ENCODE measurements around the gene SLC35F1. TPM values are rescaled to one million over a fixed set of nuclear protein-coding genes. Genes with fewer than 3 reads are reported as not detected.
"Not testable (repeated sequence)": the region's sequence is repeated elsewhere in the genome, so short reads cannot be mapped to it uniquely, and the experiment has no call there.

SLC35F1 gene
- 5.8 TPM for total RNA-seq
- long read RNA-seq, partial matches to known transcripts = 4 of 4 reads
- long read RNA-seq, other reads (novel, unspliced or antisense) = 0 of 4 reads

DNA sequence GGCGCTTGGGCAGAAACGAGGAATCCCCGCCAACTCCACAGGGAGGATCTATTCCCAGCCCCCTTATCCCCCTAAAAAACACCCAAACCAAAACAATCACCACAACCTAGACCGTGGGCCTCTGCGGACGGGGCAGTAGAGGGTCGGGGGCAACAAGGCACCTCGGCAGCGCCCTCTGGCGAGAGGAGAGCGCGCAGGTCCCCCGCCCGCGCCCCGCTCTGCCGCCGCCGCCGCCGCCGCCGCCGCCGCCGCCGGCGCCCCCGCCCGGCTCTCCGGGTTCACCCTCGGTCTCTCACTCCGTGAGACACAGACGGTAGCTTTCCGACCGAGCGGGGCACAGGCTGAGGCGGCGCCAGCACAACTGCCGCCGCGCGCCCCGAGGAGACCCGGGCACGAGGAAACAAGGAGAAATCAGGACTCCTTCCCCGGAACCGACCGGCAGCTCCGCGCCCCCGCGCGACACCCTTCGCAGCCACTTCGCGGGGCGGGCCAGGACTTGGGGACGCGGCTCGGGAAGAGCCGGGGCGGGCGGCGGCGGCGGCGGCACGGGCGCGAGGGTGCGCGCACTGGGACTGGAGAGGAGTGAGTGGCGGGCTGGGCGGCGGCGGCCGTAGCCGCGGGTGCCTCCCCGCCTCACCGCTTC is at the start of gene SLC35F1:
Gene SLC35F1 (plus strand): TSS at position 307 of the 643 bp plus-strand sequence.
- intact Hi-C loops (cut with DNase I) = no loop called here
- peak; percentile 39 for ATAC-seq

DNA sequence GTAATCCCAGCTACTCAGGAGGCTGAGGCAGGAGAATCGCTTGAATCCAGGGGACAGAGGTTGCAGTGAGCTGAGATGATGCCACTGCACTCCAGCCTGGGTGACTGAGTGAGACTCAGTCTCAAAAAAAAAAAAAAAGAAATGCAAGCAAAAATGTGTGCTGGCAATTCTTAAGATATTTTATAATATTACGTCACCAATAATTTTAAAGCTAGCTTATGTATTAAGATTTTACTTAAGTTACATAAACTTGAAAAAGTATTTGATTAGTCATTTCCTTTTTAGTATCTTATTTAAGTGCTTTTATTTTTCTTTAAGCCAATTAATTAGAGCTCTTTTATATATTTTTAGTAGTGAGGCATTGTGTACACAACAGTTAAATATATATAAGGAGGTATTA is 48.5 kb upstream of the SLC35F1 start:
- ATAC-seq; DNase-seq (ENCODE audit: missing footprints); intact Hi-C loops (cut with DNase I): not testable (repeated sequence)

More for the DNA sequence above, at the start of gene SLC35F1:
- DNase-seq (ENCODE audit: missing footprints) = no peak

DNA sequence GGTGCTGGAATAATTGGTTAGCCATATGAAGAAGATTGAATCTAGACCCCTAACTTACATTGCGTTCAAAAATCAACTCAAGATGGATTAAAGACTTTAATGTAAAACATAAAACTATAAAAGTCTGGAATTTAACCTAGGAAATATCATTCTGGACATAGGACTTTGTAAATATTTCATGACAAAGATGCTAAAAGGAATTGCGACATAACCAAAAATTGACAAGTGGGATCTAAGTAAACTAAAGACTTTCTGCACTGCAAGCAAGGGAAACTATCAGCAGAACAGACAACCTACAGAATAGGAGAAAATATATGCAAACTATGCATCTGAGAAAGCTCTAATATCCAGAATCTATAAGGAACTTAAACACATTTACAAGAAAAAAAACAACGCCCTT is 45.5 kb upstream of the SLC35F1 start:
- intact Hi-C loops (cut with DNase I) = no loop called here
- ATAC-seq = no peak
- DNase-seq (ENCODE audit: missing footprints) = no peak

DNA sequence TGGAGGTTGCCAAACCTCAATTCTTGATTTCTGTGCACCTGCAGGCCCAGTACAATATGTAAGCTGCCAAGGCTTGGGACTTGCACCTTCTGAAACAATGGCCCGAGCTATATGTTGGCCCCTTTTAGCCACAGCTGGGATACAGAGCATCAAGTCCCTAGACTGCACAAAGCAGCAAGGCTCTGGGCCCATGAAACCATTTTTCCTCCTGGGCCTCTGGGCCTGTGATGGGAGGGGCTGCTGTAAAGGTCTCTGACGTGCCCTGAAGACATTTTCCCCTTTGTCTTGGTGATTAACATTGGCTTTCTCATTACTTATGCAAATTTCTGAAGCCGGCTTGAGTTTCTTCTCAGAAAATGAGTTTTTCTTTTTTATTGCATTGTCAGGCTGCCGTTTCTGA is 40.5 kb upstream of the SLC35F1 start:
- intact Hi-C loops (cut with DNase I) = no loop called here
- ATAC-seq (no peak), DNase-seq (ENCODE audit: missing footprints) (no peak)

DNA sequence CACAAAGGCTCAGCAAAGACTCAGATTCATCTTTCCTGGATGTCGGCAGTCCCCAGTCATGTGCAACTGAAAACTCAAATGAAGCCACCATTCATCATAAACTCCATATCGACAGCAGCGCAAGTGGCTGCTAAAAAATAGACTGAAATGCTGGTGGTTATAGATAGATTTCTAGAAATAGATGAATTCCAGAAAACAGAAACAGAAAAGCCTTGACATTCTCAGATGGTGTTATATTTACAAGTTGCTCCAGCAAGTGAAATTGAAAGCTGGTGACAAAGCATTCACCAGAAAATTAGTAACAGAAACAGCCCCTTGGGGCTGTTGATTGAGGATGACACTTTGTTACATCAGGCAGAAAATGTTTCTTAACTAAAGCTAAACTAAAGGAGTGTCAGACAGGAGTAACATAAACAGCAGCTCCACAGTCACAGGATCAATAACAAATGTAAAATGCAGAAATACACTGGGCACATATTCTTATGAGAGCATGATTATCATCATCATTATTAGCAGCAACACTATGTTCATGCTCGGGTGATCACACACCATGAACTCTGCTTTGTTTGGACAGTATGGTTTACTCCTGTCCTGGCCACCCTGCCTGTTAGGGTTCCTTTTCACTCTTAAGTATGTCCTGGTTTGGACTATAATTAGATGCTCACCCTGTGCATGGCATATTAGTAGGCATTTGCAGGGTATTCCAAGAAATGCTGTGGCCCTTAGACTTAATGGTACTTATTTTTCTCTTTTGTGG is 36.4 kb upstream of the SLC35F1 start:
- no peak for DNase-seq (ENCODE audit: missing footprints)
- intact Hi-C loops (cut with DNase I) = no loop called here
- ATAC-seq = no peak

DNA sequence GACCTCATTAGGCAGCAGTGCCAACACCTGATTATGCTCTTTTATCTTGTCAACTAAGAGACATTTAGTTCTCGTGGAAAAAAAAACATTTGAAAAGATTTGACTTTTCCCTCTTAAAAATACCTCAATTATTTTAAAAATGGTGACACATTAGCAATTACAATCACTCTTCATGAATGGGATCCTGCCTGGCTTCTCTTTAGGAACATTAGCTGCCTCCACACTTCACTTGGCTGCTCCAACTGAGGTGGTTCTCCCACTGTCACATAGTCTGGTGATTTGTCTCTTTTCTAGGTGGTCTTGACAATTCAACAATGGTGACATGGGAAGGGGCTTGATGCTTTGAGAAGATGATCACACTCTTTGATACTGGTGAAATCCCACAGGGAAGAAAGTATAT is 26.2 kb upstream of the SLC35F1 start:
- intact Hi-C loops (cut with DNase I) = no loop called here
- no peak for ATAC-seq
- no peak for DNase-seq (ENCODE audit: missing footprints)

DNA sequence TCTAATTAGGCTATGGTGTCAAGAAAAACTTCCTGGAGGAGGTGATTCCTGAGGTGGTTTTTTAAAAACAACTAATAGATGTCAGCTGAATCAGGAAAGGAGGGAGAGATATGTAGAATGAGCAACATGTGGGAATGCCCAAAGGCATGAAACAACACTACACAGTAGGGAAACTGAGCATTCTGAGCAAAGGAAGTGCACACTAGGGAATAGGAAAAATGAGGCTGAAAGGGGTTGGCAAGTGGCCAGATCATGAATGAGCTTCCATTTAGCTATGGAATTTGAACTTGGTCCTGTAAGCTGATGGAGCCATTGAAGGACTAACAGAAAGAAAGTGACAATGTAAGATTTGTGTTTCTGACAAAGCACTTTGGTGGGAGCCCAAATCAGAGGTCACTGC is 16.9 kb upstream of the SLC35F1 start:
- no peak for DNase-seq (ENCODE audit: missing footprints)
- intact Hi-C loops (cut with DNase I) = no loop called here
- no peak for ATAC-seq

DNA sequence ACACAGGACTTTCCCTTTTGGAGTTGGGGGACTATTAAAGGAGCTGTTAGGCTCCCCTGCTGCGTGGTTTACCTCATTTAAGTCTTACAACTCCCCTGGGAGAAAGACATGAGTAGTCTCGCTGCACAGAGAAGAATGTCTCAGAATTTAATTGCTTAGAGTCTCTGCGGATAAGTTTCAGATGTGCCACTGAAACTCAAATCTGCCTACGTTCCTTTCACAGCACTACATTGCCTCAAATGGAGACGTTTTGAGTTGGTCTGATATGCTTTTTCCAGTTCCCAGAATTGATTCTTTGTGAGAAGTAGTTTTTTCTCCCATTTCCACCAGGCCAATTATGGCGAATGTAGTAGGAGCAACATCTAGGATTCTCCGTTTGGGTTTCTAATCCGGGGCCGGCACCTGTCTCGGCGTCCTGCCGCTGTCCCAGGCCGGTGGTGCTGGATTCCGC is 532 bp upstream of the SLC35F1 start:
- intact Hi-C loops (cut with DNase I) = no loop called here
- DNase-seq (ENCODE audit: missing footprints) (no peak), ATAC-seq (peak; percentile 46)

DNA sequence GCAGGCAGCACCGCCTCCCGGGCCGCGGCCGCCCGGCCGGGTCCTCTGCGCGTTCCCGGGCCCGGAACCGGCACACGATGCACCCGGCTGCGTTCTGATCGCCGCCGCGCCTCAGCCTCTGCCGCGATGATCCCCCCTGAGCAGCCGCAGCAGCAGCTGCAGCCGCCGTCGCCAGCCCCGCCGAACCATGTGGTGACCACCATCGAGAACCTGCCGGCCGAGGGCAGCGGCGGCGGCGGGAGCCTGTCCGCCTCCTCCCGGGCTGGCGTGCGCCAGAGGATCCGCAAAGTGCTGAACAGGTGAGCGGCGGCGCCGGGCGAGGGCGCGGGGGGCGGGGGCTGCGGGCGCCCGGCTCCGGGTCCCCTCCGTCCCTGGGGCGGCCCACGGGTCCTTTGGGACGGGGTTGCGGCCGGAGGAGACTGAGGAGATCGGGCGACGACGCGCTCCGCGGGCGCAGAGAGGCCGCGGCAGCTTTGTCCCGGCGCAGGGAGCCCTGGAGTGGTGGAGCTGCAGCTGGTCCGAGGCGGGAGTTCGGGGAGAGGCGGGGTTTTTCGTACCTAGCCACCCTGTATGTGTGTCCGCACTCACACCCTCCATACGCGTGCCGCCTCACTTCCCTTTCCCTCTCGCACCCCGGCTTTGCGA is 659 bp downstream of the SLC35F1 start:
- no peak for ATAC-seq

DNA sequence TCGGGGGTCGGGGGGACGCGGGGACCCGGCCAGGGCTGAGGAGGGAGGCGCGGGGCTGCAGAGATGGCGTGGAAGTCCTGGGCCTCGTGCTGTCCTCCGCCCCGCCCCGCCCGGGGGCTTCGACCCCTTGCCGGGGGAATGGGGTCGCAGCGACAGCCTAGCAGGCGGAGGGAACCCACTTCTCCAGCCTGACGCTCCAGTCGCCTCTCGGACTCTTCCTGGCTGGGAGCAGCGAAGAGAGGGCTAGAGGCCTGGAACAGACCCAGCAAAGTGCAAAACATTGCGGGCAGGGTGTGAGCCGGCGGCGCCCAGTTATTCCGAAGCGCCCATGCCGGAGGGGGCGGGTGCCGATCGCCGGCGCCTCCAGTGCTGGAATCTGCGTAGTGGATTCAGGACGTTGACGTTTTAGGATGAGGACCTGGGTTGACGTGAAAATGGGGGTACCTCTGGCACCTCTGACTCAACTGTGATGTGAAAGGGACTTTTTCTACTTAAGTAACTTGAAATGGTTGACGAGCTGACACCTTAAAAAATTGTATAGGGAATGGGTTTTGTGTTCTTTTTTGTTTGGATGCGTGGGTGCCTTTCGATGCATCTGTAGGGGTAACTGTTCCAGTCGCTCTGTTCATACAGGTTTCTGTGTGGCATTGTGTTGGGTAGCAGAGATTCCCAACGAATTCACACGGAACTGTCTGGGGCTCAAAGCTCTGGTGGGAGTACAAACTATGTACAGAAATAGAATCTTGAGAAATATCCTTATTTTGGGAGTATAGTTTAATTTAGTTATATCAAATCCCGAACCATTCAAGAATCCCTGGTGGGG is 1.4 kb downstream of the SLC35F1 start:
- no peak for ATAC-seq
- intact Hi-C loops (cut with DNase I) = no loop called here
- no peak for DNase-seq (ENCODE audit: missing footprints)

More for the DNA sequence above, 659 bp downstream of the SLC35F1 start:
- intact Hi-C loops (cut with DNase I) = no loop called here
- DNase-seq (ENCODE audit: missing footprints) = no peak

DNA sequence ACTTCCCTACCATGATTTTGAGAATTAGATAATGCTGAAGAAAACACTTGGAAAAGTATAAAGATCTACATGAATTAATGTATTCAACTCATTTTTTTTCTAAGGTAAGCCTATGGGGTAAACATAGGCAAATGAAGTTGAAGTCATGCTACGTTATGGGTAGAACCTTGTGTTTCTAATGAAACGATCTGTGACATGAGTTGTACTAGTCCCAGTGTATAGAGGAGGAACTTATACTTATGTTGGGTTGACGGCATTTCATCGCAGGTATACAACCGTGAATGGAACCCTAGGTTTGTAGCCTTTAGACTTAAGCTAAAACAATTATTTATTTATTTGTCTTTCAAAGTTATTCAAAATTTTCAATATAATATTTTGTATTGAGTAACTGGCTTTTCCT is 2.6 kb downstream of the SLC35F1 start:
- intact Hi-C loops (cut with DNase I) = no loop called here
- no peak for ATAC-seq
- no peak for DNase-seq (ENCODE audit: missing footprints)

DNA sequence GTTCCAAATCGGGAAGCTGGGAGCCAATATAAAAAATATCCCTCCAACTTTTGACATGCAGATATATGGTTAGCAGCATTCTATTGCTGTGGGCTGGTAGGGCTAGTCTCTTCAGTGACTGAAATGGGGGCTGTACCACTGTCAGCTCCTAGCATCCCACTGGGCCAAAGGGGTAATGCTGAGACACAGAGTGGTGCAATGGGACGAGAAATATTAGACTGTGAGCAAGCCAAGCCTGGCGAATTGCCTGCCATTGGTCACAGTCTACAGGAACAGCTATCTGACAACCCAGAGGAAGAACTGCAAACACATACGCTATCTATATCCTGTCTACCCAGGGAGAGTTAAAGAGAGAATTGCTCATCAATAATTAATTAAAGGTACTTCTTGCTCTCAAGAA is 3.5 kb downstream of the SLC35F1 start:
- intact Hi-C loops (cut with DNase I) = no loop called here
- DNase-seq (ENCODE audit: missing footprints) (no peak), ATAC-seq (no peak)

DNA sequence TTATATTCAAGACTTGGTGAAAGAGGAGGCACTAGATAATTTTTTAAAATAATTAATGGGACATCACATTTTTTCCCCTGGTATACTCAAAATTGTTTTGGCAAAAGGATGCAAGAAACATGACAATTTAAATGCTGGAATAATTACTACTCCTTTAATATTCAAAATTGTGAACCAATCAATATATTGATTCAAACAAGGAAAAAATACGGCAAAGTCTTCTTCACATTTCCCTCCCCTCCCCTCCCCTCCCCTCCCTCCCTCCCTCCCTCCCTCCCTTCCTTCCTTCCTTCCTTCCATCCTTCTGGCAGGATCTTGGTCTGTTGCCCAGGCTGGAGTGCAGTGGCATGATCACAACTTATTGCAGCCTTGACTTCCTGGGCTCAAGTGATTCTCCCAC is 4.1 kb downstream of the SLC35F1 start:
- no peak for DNase-seq (ENCODE audit: missing footprints)
- intact Hi-C loops (cut with DNase I) = no loop called here

DNA sequence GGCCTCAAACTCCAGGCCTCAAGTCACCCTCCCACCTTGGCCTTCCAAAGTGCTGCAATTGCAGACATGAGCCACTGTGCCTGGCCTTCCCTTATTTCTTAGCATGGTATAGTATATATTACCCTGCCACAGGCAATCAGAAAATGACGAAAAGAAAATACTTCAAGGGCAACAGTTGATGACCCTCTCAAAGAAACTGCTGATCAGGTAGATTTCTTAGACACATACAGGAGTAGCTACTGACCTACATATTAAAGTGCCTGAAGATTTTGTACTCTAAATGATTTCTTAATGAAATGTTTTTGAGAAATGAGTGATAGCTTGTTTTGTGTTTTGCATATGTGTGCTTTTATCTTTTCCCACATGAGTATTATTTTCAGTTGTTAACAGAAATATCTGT is 4.6 kb downstream of the SLC35F1 start:
- ATAC-seq (no peak), DNase-seq (ENCODE audit: missing footprints) (no peak)
- intact Hi-C loops (cut with DNase I) = no loop called here

More for the DNA sequence above, 4.1 kb downstream of the SLC35F1 start:
- ATAC-seq = no peak

DNA sequence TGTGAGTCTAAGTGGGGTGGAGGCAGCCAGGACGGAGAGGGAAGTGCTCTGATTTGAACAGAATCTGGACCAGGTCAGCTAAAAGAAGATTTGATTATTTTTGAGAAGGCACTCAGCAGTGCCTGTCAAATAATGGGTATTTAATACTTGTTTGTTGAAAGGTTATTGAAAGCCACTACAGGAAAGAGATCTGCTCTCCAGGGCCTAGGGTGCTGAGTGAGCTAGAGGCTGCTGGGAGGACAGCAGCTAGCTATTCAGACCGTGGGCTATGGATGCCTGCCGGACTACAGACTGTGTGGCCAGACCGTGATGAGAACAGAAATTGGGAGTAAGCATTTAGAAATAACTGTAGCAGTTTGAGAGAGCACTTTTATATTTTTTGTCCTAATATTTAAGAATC is 8.8 kb downstream of the SLC35F1 start:
- intact Hi-C loops (cut with DNase I) = no loop called here
- no peak for ATAC-seq
- DNase-seq (ENCODE audit: missing footprints) = no peak

DNA sequence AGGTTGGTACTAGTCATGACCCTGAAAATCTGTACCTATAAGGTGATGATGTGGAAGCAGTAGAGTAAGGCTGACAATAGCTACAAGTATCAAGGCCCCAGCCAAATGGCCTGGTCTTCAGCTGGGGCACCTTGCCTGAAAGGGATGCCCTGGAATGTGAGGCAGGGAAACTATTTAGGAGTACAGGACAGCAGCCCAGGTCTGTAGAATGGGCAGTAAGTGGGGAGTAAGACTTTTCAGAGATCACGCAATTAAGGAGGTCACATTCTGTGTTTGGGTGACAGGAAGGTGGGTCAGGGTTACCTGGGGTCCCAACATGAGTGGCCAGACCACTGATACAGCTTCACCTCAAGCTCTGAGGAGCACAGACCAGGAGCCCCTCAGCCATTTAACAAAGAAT is 9.4 kb downstream of the SLC35F1 start:
- DNase-seq (ENCODE audit: missing footprints) (no peak), ATAC-seq (no peak)
- intact Hi-C loops (cut with DNase I) = no loop called here

DNA sequence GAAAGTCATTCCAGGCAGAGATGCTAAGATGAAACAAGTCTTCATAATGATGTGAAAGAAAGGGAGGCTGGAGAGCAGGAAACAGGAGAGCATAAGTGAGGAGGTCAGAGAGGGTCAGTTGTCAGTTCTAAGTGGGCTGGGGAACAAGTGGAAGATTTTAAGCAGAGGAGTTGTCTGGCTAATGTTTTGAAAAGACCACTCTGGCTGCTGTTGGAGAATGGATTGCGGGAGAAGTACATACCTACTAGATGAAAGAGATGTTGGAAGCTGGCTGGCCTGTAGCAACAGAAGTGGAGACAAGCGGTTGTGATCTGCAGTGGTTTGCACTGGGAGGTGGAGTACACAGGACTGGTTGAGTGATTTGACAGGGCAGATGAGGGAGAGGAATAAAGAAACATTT is 10.1 kb downstream of the SLC35F1 start:
- intact Hi-C loops (cut with DNase I) = no loop called here
- DNase-seq (ENCODE audit: missing footprints) (no peak), ATAC-seq (no peak)

DNA sequence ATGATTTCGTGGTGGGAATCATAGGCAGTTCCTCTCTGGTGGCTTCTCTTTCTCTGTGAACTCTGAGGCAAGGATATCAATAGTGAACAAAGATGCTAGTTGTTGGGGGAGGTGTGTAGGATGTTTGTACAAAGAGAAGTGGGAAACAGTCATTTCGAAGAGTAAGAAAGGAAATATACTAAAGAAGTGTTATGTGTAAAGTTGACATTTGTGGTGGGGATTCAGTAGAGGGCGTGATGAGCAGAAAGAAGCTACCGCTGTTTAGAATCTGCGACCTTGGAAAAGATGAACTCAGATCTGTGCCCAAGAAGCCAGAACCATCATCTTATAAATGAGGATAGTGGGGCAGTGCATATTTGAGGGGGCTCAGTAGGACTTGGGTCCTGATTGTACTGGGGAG is 11.4 kb downstream of the SLC35F1 start:
- ATAC-seq (no peak), DNase-seq (ENCODE audit: missing footprints) (no peak)
- intact Hi-C loops (cut with DNase I) = no loop called here

DNA sequence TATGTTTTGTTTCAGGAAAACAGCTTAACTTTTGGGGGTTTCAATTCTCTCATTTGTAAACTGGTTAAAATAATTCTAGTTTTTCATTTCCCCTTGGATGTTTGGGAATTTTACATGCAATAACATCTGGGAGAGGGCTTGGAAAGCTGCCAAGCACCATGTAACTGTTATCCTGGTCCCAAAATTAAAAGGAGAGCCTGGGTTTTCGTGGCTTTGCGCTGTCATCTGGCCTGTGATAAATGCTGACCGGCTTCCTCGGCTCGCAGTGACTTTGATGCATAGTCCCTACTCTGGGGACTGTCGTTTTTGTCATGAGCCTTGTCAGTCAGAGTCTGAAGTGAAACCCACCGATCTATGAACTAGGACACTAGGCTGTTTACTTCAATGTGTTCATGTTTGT is 12.2 kb downstream of the SLC35F1 start:
- no peak for ATAC-seq

More for the DNA sequence above, 12.2 kb downstream of the SLC35F1 start:
- intact Hi-C loops (cut with DNase I) = no loop called here
- no peak for DNase-seq (ENCODE audit: missing footprints)
